Body of pancreas (tissue), 4 donors: Measurements from ENCODE around the gene HDLBP.

ENCODE experiments used
- POLR2A ChIP-seq, 3 donors: fragments of 450-650 bp; IDR thresholded peaks; one replicate each; pipeline ENCODE4 v1.6.1; 2016; ENCODE audit warnings: antibody characterized with exemption in 3 of 3, mild to moderate bottlenecking in 2 of 3
- TF ChIP-seq, protein P1 (sequence below), 7 experiments: fragments of 450-650 bp in 4 of 7; fragments of 200-600 bp in 3 of 7; sonication (generic) in 3 of 7; IDR thresholded peaks; one replicate each; pipeline ENCODE4 v1.5.1; 2016 to 2019; ENCODE audit warnings: antibody characterized with exemption in 7 of 7

- TF ChIP-seq, protein P1, sequence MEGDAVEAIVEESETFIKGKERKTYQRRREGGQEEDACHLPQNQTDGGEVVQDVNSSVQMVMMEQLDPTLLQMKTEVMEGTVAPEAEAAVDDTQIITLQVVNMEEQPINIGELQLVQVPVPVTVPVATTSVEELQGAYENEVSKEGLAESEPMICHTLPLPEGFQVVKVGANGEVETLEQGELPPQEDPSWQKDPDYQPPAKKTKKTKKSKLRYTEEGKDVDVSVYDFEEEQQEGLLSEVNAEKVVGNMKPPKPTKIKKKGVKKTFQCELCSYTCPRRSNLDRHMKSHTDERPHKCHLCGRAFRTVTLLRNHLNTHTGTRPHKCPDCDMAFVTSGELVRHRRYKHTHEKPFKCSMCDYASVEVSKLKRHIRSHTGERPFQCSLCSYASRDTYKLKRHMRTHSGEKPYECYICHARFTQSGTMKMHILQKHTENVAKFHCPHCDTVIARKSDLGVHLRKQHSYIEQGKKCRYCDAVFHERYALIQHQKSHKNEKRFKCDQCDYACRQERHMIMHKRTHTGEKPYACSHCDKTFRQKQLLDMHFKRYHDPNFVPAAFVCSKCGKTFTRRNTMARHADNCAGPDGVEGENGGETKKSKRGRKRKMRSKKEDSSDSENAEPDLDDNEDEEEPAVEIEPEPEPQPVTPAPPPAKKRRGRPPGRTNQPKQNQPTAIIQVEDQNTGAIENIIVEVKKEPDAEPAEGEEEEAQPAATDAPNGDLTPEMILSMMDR (IDR thresholded peaks at IDR 0.05), result no peak
- TF ChIP-seq POLR2A (IDR thresholded peaks at IDR 0.05), result no peak
These were observed 29.6 kb upstream of the HDLBP start for GRCh38 chr2:241344925-241345651.
